Measurements from ENCODE around the gene LRCH1. TPM values are rescaled to one million over a fixed set of nuclear protein-coding genes. Genes with fewer than 3 reads are reported as not detected.

Gene LRCH1
- total and polyA plus RNA-seq, 5 donors from 2014 or later = 2.6 to 23.5 (median 3.4) TPM

- H3K9me3 Mint-ChIP-seq = no peaks in the 10 kb centered on the region
- Histone ChIP-seq H3K36me3 (ENCODE audit: control insufficient read depth, insufficient read depth, low read length) (no peaks in the 10 kb centered on the region), H3K9me3 (ENCODE audit: control insufficient read depth in 2 of 2, low read length in 2 of 2) (no peaks in the 10 kb centered on the region), H3K27ac (ENCODE audit: insufficient read depth, low read length, poor library complexity, severe bottlenecking) (no peak overlapping the region), H3K4me1 (ENCODE audit: control insufficient read depth, insufficient read depth, low read length, poor library complexity, severe bottlenecking) (peaks cover 7% of the 10 kb centered on the region), H3K27me3 (ENCODE audit: control insufficient read depth, insufficient read depth, low read length) (no peaks in the 10 kb centered on the region), H3K4me3 (ENCODE audit: low read depth, low read length) (no peak overlapping the region)
- peaks cover 20 to 78% (median 61%) of the 10 kb centered on the region in 4 donors for H3K4me1 Mint-ChIP-seq
- H3K27me3 Mint-ChIP-seq = no peaks in the 10 kb centered on the region
- H3K4me3 Mint-ChIP-seq = no peak overlapping the region
- H3K27ac Mint-ChIP-seq = peak overlapping the region in 1 of 3 donors; percentile 15
- ATAC-seq (ENCODE audit: low read depth in 2 of 2) = no peak
- DNase-seq = no peak
- H3K36me3 Mint-ChIP-seq = no peaks in the 10 kb centered on the region
Observed at GRCh38 chr13:46620471-46620870, 67.5 kb downstream of the LRCH1 start.

- H3K4me1 ChIP-seq (ENCODE audit: control insufficient read depth, insufficient read depth, low read length, poor library complexity, severe bottlenecking) = peaks cover 10% of the 10 kb centered on the region
Observed at GRCh38 chr13:46621133-46621532, 68.2 kb downstream of the LRCH1 start.

GRCh38 chr13:46621792-46622629 is 69.0 kb downstream of the LRCH1 start:
- Histone ChIP-seq H3K4me3 (ENCODE audit: low read depth, low read length) (no peak overlapping the region), H3K27ac (ENCODE audit: insufficient read depth, low read length, poor library complexity, severe bottlenecking) (no peak overlapping the region), H3K4me1 (ENCODE audit: control insufficient read depth, insufficient read depth, low read length, poor library complexity, severe bottlenecking) (peaks cover 10% of the 10 kb centered on the region), H3K36me3 (ENCODE audit: control insufficient read depth, insufficient read depth, low read length) (no peaks in the 10 kb centered on the region), H3K27me3 (ENCODE audit: control insufficient read depth, insufficient read depth, low read length) (no peaks in the 10 kb centered on the region), H3K9me3 (ENCODE audit: control insufficient read depth in 2 of 2, low read length in 2 of 2) (no peaks in the 10 kb centered on the region)
- ATAC-seq (ENCODE audit: low read depth in 2 of 2) (no peak), DNase-seq (no peak)
- H3K27ac Mint-ChIP-seq = no peak overlapping the region
- peaks cover 24 to 78% (median 65%) of the 10 kb centered on the region in 4 donors for H3K4me1 Mint-ChIP-seq
- H3K9me3 Mint-ChIP-seq = no peaks in the 10 kb centered on the region
- H3K4me3 Mint-ChIP-seq = no peak overlapping the region
- no peaks in the 10 kb centered on the region for H3K27me3 Mint-ChIP-seq
- H3K36me3 Mint-ChIP-seq = no peaks in the 10 kb centered on the region

More at GRCh38 chr13:46621133-46621532, 68.2 kb downstream of the LRCH1 start:
- no peak for ATAC-seq (ENCODE audit: low read depth in 2 of 2)
- Mint-ChIP-seq H3K4me1 (peaks cover 21 to 79% (median 64%) of the 10 kb centered on the region in 4 donors), H3K36me3 (no peaks in the 10 kb centered on the region), H3K27ac (peak overlapping the region in 2 of 3 donors; percentile 1 to 54), H3K9me3 (no peaks in the 10 kb centered on the region), H3K4me3 (no peak overlapping the region), H3K27me3 (no peaks in the 10 kb centered on the region)
- Histone ChIP-seq H3K9me3 (ENCODE audit: control insufficient read depth in 2 of 2, low read length in 2 of 2) (no peaks in the 10 kb centered on the region), H3K36me3 (ENCODE audit: control insufficient read depth, insufficient read depth, low read length) (no peaks in the 10 kb centered on the region), H3K27me3 (ENCODE audit: control insufficient read depth, insufficient read depth, low read length) (no peaks in the 10 kb centered on the region), H3K4me3 (ENCODE audit: low read depth, low read length) (no peak overlapping the region), H3K27ac (ENCODE audit: insufficient read depth, low read length, poor library complexity, severe bottlenecking) (no peak overlapping the region)
- DNase-seq = no peak

GRCh38 chr13:46622630-46623256 is 69.8 kb downstream of the LRCH1 start:
- no peaks in the 10 kb centered on the region for H3K27me3 Mint-ChIP-seq
- Histone ChIP-seq H3K36me3 (ENCODE audit: control insufficient read depth, insufficient read depth, low read length) (no peaks in the 10 kb centered on the region), H3K9me3 (ENCODE audit: control insufficient read depth in 2 of 2, low read length in 2 of 2) (no peaks in the 10 kb centered on the region), H3K27ac (ENCODE audit: insufficient read depth, low read length, poor library complexity, severe bottlenecking) (no peak overlapping the region), H3K4me1 (ENCODE audit: control insufficient read depth, insufficient read depth, low read length, poor library complexity, severe bottlenecking) (peaks cover 10% of the 10 kb centered on the region), H3K4me3 (ENCODE audit: low read depth, low read length) (no peak overlapping the region), H3K27me3 (ENCODE audit: control insufficient read depth, insufficient read depth, low read length) (no peaks in the 10 kb centered on the region)
- ATAC-seq (ENCODE audit: low read depth in 2 of 2) (no peak), DNase-seq (no peak)
- no peaks in the 10 kb centered on the region for H3K36me3 Mint-ChIP-seq
- no peaks in the 10 kb centered on the region for H3K9me3 Mint-ChIP-seq
- H3K27ac Mint-ChIP-seq = no peak overlapping the region
- no peak overlapping the region for H3K4me3 Mint-ChIP-seq
- peaks cover 29 to 75% (median 65%) of the 10 kb centered on the region in 4 donors for H3K4me1 Mint-ChIP-seq

GRCh38 chr13:46624353-46624752 is 71.4 kb downstream of the LRCH1 start:
- Histone ChIP-seq H3K27ac (ENCODE audit: insufficient read depth, low read length, poor library complexity, severe bottlenecking) (no peak overlapping the region), H3K36me3 (ENCODE audit: control insufficient read depth, insufficient read depth, low read length) (no peaks in the 10 kb centered on the region), H3K4me1 (ENCODE audit: control insufficient read depth, insufficient read depth, low read length, poor library complexity, severe bottlenecking) (peaks cover 10% of the 10 kb centered on the region), H3K4me3 (ENCODE audit: low read depth, low read length) (no peak overlapping the region), H3K9me3 (ENCODE audit: control insufficient read depth in 2 of 2, low read length in 2 of 2) (no peaks in the 10 kb centered on the region), H3K27me3 (ENCODE audit: control insufficient read depth, insufficient read depth, low read length) (no peaks in the 10 kb centered on the region)
- Mint-ChIP-seq H3K27me3 (no peaks in the 10 kb centered on the region), H3K4me1 (peaks cover 31 to 73% (median 60%) of the 10 kb centered on the region in 4 donors), H3K36me3 (no peaks in the 10 kb centered on the region), H3K27ac (no peak overlapping the region), H3K4me3 (no peak overlapping the region), H3K9me3 (no peaks in the 10 kb centered on the region)
- no peak for DNase-seq
- no peak for ATAC-seq (ENCODE audit: low read depth in 2 of 2)

GRCh38 chr13:46624821-46625220 is 71.9 kb downstream of the LRCH1 start:
- Histone ChIP-seq H3K9me3 (ENCODE audit: control insufficient read depth in 2 of 2, low read length in 2 of 2) (no peaks in the 10 kb centered on the region), H3K4me3 (ENCODE audit: low read depth, low read length) (no peak overlapping the region), H3K36me3 (ENCODE audit: control insufficient read depth, insufficient read depth, low read length) (no peaks in the 10 kb centered on the region), H3K27me3 (ENCODE audit: control insufficient read depth, insufficient read depth, low read length) (no peaks in the 10 kb centered on the region), H3K4me1 (ENCODE audit: control insufficient read depth, insufficient read depth, low read length, poor library complexity, severe bottlenecking) (peaks cover 10% of the 10 kb centered on the region), H3K27ac (ENCODE audit: insufficient read depth, low read length, poor library complexity, severe bottlenecking) (no peak overlapping the region)
- Mint-ChIP-seq H3K9me3 (no peaks in the 10 kb centered on the region), H3K4me1 (peaks cover 36 to 73% (median 61%) of the 10 kb centered on the region in 4 donors), H3K36me3 (no peaks in the 10 kb centered on the region), H3K27me3 (no peaks in the 10 kb centered on the region), H3K27ac (peak overlapping the region in 1 of 3 donors; percentile 16), H3K4me3 (peak overlapping the region in 1 of 4 donors; percentile 18)
- ATAC-seq (ENCODE audit: low read depth in 2 of 2) = no peak
- no peak for DNase-seq

- Histone ChIP-seq H3K27ac (ENCODE audit: insufficient read depth, low read length, poor library complexity, severe bottlenecking) (no peak overlapping the region), H3K9me3 (ENCODE audit: control insufficient read depth in 2 of 2, low read length in 2 of 2) (no peaks in the 10 kb centered on the region), H3K36me3 (ENCODE audit: control insufficient read depth, insufficient read depth, low read length) (no peaks in the 10 kb centered on the region), H3K4me3 (ENCODE audit: low read depth, low read length) (no peak overlapping the region), H3K27me3 (ENCODE audit: control insufficient read depth, insufficient read depth, low read length) (no peaks in the 10 kb centered on the region), H3K4me1 (ENCODE audit: control insufficient read depth, insufficient read depth, low read length, poor library complexity, severe bottlenecking) (peaks cover 8% of the 10 kb centered on the region)
- Mint-ChIP-seq H3K4me3 (no peak overlapping the region), H3K4me1 (peaks cover 39 to 72% (median 63%) of the 10 kb centered on the region in 4 donors), H3K27ac (peak overlapping the region in 1 of 3 donors; percentile 2), H3K36me3 (no peaks in the 10 kb centered on the region), H3K27me3 (no peaks in the 10 kb centered on the region), H3K9me3 (no peaks in the 10 kb centered on the region)
- ATAC-seq (ENCODE audit: low read depth in 2 of 2) (no peak), DNase-seq (no peak)
Observed at GRCh38 chr13:46627462-46627861, 74.5 kb downstream of the LRCH1 start.

Measured in CD4-positive, CD25-positive, alpha-beta regulatory T cell (primary cell).